ENCODE results near the gene ACAA2. TPM values are rescaled to one million over a fixed set of nuclear protein-coding genes. Genes with fewer than 3 reads are reported as not detected.

Gene ACAA2
- total RNA-seq, 1 experiment from 2014 or later: 18.2 TPM

DNA sequence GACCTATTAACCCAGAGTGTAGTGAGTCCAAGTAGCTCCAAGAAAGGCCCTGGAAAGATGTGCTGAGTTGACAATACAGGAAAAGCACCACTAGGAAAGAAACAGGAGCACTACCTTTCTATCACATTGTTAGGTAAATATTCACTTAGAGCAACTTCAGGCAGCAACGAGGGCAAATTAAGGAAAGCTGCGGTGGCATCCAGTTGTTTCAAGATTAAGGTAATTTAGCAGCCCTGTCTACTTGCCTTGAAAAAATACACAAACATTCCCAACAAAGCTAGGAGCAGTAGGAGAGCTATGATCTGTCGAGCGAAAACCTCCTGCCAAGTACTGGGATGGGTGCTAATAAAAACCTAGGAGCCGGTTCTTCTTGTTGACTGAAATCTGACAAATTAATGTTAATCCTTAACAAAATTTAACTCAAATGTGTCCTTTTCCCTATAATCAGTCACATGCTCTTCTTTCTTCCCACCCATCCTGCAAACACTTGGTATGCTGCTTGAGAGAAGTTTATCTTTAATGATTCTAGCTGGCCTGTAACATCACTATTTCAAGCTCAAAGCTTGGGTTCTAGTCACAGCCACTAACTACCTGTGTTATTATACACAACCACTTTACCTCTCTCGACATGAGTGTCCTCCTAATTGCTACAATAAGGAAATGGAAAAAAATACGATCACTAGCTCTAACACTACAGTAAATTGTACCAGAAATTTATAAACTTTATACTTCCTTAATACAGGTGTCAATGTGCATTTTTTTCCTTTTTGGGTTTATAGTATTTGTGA lies 2.0 kb downstream of the ACAA2 start:
- no peak overlapping the region for H3K4me3 ChIP-seq (replicated peaks in 1 of 2; ENCODE audit: low read depth in 1 of 2, low read length in 2 of 2)
- TF ChIP-seq, protein P1, sequence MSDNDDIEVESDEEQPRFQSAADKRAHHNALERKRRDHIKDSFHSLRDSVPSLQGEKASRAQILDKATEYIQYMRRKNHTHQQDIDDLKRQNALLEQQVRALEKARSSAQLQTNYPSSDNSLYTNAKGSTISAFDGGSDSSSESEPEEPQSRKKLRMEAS (IDR thresholded peaks at IDR 0.05): no peak
- TF ChIP-seq ELF1 (IDR thresholded peaks at IDR 0.05; ENCODE audit: borderline replicate concordance, low read depth) (no peak), ATF3 (IDR thresholded peaks at IDR 0.05) (no peak), EZH2phosphoT487 (IDR thresholded peaks at IDR 0.05; ENCODE audit: borderline replicate concordance) (no peak), SIN3A (IDR thresholded peaks at IDR 0.05; ENCODE audit: low read depth) (no peak), TCF7L2 (IDR thresholded peaks at IDR 0.05; ENCODE audit: borderline replicate concordance, extremely low read depth, insufficient read depth, insufficient read length) (no peak), SRF (IDR thresholded peaks at IDR 0.05; ENCODE audit: low read depth) (no peak), ZNF274 (IDR thresholded peaks at IDR 0.05; ENCODE audit: low read depth, low read length) (no peak), POLR2AphosphoS5 (IDR thresholded peaks at IDR 0.05; ENCODE audit: low read depth, low read length) (no peak), REST (IDR thresholded peaks at IDR 0.05; ENCODE audit: low read depth) (no peak), RAD21 (IDR thresholded peaks at IDR 0.05; ENCODE audit: low read depth) (no peak)
- TF ChIP-seq, protein P2, sequence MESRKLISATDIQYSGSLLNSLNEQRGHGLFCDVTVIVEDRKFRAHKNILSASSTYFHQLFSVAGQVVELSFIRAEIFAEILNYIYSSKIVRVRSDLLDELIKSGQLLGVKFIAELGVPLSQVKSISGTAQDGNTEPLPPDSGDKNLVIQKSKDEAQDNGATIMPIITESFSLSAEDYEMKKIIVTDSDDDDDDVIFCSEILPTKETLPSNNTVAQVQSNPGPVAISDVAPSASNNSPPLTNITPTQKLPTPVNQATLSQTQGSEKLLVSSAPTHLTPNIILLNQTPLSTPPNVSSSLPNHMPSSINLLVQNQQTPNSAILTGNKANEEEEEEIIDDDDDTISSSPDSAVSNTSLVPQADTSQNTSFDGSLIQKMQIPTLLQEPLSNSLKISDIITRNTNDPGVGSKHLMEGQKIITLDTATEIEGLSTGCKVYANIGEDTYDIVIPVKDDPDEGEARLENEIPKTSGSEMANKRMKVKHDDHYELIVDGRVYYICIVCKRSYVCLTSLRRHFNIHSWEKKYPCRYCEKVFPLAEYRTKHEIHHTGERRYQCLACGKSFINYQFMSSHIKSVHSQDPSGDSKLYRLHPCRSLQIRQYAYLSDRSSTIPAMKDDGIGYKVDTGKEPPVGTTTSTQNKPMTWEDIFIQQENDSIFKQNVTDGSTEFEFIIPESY (IDR thresholded peaks at IDR 0.05; ENCODE audit: extremely low read depth, insufficient replicate concordance, low read length): no peak
- TF ChIP-seq, protein P3, sequence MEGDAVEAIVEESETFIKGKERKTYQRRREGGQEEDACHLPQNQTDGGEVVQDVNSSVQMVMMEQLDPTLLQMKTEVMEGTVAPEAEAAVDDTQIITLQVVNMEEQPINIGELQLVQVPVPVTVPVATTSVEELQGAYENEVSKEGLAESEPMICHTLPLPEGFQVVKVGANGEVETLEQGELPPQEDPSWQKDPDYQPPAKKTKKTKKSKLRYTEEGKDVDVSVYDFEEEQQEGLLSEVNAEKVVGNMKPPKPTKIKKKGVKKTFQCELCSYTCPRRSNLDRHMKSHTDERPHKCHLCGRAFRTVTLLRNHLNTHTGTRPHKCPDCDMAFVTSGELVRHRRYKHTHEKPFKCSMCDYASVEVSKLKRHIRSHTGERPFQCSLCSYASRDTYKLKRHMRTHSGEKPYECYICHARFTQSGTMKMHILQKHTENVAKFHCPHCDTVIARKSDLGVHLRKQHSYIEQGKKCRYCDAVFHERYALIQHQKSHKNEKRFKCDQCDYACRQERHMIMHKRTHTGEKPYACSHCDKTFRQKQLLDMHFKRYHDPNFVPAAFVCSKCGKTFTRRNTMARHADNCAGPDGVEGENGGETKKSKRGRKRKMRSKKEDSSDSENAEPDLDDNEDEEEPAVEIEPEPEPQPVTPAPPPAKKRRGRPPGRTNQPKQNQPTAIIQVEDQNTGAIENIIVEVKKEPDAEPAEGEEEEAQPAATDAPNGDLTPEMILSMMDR (IDR thresholded peaks at IDR 0.05 in 2 of 3, conservative IDR thresholded peaks at IDR 0.05 in 1 of 3; ENCODE audit: borderline replicate concordance in 1 of 3, insufficient read depth in 1 of 3, low read depth in 2 of 3, low read length in 2 of 3): no peak
- H2AFZ ChIP-seq (ENCODE audit: low read depth, low read length, poor library complexity, severe bottlenecking): no peak overlapping the region
- POLR2A ChIA-PET: no interaction called here
- H3K79me2 ChIP-seq (ENCODE audit: insufficient read depth, low read length): no peaks in the 10 kb centered on the region
- DNase-seq (ENCODE audit: low read depth, low spot score) (no peak), ATAC-seq (no peak)
- RAD21 ChIA-PET (ENCODE audit: low non-redundant PET in 1 of 2, low total read pairs in 2 of 2, uncharacterized antibody in 2 of 2, unreplicated experiment in 2 of 2): no interaction called here
- H4K20me1 ChIP-seq (ENCODE audit: insufficient read depth): no peaks in the 10 kb centered on the region
- no peak overlapping the region for H3K4me2 ChIP-seq (ENCODE audit: low read length)
- H3K27me3 ChIP-seq (ENCODE audit: insufficient read depth, low read length): no peaks in the 10 kb centered on the region
- H3K9ac ChIP-seq (ENCODE audit: low read length): no peak overlapping the region
- intact Hi-C loops (cut with micrococcal nuclease): no loop called here
- no peaks in the 10 kb centered on the region for H3K9me3 ChIP-seq (ENCODE audit: control insufficient read depth in 1 of 2, insufficient read depth in 1 of 2, low read depth in 1 of 2, low read length in 2 of 2)
- CTCF ChIA-PET: no interaction called here
- BruUV-seq (replicated peaks): no TSS peak
- no peak overlapping the region for H3K27ac ChIP-seq (ENCODE audit: low read depth, low read length)
- H3K9me2 ChIP-seq (ENCODE audit: insufficient read depth): no peaks in the 10 kb centered on the region
- no peaks in the 10 kb centered on the region for H3K36me3 ChIP-seq (ENCODE audit: control insufficient read depth in 1 of 2, insufficient read depth in 2 of 2, low read length in 2 of 2)
- peaks cover 5 to 16% of the 10 kb centered on the region in 2 experiments; a peak in 3 of 4 replicates for H3K4me1 ChIP-seq (ENCODE audit: control insufficient read depth in 1 of 2, insufficient read depth in 2 of 2, low read length in 2 of 2)
